Brain microvascular endothelial cell (primary cell): ENCODE data around the gene GSDMA.
A peak's percentile ranks its signal among the peaks of the same experiment; 100 is the strongest.

ENCODE experiments used
- DNase-seq: peaks from one replicate; pipeline ENCODE4 v3.0.0-alpha.2; 2020
- H3K27ac ChIP-seq: fragments of 250-450 bp; sonication (Bioruptor Pico); 2 replicates; pipeline ENCODE4 v1.5.1; 2020; ENCODE audit warnings: mild to moderate bottlenecking, moderate library complexity
- H3K27me3 ChIP-seq: fragments of 250-450 bp; sonication (Bioruptor Pico); replicated peaks from 2 replicates; pipeline ENCODE4 v1.5.1; 2020; ENCODE audit warnings: mild to moderate bottlenecking
- H3K36me3 ChIP-seq: fragments of 250-450 bp; sonication (Bioruptor Pico); replicated peaks from 2 replicates; pipeline ENCODE4 v1.5.1; 2020; ENCODE audit warnings: mild to moderate bottlenecking
- H3K4me3 ChIP-seq: 2 replicates; pipeline ENCODE4 v1.5.1; 2011; ENCODE audit warnings: low read depth, mild to moderate bottlenecking, control low read depth, low read length, moderate library complexity
- CTCF ChIP-seq: IDR thresholded peaks from 2 replicates; pipeline ENCODE4 v1.5.1; 2011; ENCODE audit warnings: low read depth, mild to moderate bottlenecking, moderate library complexity, low read length, control low read depth, inconsistent platforms; ENCODE audit errors: missing control alignments
- in situ Hi-C: cut with HindIII; loops from 2 replicates; pipeline ENCODE4 v1.10.0; 2017; ENCODE audit warnings: low sequenced_read_pairs, low pct_ligation_motif_present

The GSDMA gene

GRCh38 chr17:39924691-39925055 lies 38.1 kb upstream of the GSDMA start:
- no peak overlapping the region for H3K4me3 ChIP-seq
- in situ Hi-C loops = no loop called here
- no peak for TF ChIP-seq CTCF
- no peak overlapping the region for H3K27ac ChIP-seq
- DNase-seq = no peak
- H3K36me3 ChIP-seq = peaks cover 27% of the 10 kb centered on the region
- no peaks in the 10 kb centered on the region for H3K27me3 ChIP-seq

- Histone ChIP-seq H3K4me3 (no peak overlapping the region), H3K36me3 (peaks cover 27% of the 10 kb centered on the region), H3K27ac (no peak overlapping the region), H3K27me3 (no peaks in the 10 kb centered on the region)
- in situ Hi-C loops = no loop called here
- no peak for TF ChIP-seq CTCF
- DNase-seq = no peak
Measured at GRCh38 chr17:39925282-39926134, 37.3 kb upstream of the GSDMA start.

GRCh38 chr17:39926135-39926587 lies 36.6 kb upstream of the GSDMA start:
- Histone ChIP-seq H3K27me3 (no peaks in the 10 kb centered on the region), H3K4me3 (peak overlapping the region; percentile 82), H3K36me3 (peaks cover 27% of the 10 kb centered on the region), H3K27ac (no peak overlapping the region)
- no peak for TF ChIP-seq CTCF
- in situ Hi-C loops = no loop called here
- DNase-seq = no peak

- in situ Hi-C loops = no loop called here
- H3K4me3 ChIP-seq = peak overlapping the region; percentile 82
- peak overlapping the region; percentile 69 for H3K27ac ChIP-seq
- no peaks in the 10 kb centered on the region for H3K27me3 ChIP-seq
- peaks cover 23% of the 10 kb centered on the region for H3K36me3 ChIP-seq
- DNase-seq = peak; percentile 14
- no peak for TF ChIP-seq CTCF
Measured at GRCh38 chr17:39926588-39927100, 36.2 kb upstream of the GSDMA start.

- Histone ChIP-seq H3K4me3 (peak within 1 kb of the TSS; percentile 82), H3K36me3 (peaks cover 16% of the 10 kb centered on the region), H3K27ac (peak within 1 kb of the TSS; percentile 91), H3K27me3 (no peaks in the 10 kb centered on the region)
- TF ChIP-seq CTCF = no peak
- peak; percentile 88 for DNase-seq
- in situ Hi-C loops = no loop called here
Measured at GRCh38 chr17:39927101-39927928, 35.5 kb upstream of the GSDMA start, which contains the start of the genes LRRC3C and ORMDL3. Gene LRRC3C (plus strand): TSS chr17:39927732. CDS start chr17:39941524, 13,792 bp downstream. Gene ORMDL3 (minus strand): TSS chr17:39927601. CDS start chr17:39924203, 3,398 bp downstream.
